ENCODE data around the gene HOXC10. TPM values are rescaled to one million over a fixed set of nuclear protein-coding genes. Genes with fewer than 3 reads are reported as not detected.

The HOXC10 gene
- total RNA-seq, 1 donor from 2014 or later: not detected

DNA sequence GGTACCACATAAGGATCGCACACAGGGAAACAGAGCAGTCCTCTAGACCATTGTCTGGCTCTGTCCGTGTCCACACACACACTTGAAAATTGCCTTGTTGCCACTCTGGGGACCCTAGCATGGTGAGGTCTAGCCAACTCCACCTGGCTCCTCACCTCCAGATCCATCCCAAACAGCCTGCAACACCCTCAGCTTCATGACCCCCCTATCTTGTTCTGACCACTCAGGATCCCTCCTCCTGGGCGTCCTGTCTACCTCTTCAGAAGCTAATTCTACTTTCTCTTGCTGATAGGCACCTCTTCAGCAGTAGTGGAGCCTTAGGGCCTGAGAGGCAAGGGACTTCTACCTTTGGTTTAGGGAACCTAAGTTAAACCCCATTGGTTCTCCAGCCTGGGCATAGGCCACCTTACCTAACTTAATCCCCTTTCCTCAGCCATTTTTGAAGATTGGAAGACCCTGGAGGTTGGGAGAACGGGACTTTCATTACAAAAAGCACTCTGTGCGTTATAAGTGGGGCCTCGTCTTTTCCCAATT is 47.2 kb downstream of the HOXC10 start:
- CTCF ChIA-PET: interaction anchor here (0.6 to 6.3 kb wide), 17 partner anchors 9 to 183 kb away, joined by 3 to 98 read pairs (median 7); partner anchors contain the start of genes HOXC4, HOXC8 and SMUG1
- POLR2A ChIA-PET: interaction anchor here (0.5 to 1.5 kb wide), 6 partner anchors 21 to 176 kb away, joined by 4 to 7 read pairs (median 5); partner anchors contain the start of genes HOXC4 and SMUG1
- peak overlapping the region; percentile 28 for H3K4me3 Mint-ChIP-seq

DNA sequence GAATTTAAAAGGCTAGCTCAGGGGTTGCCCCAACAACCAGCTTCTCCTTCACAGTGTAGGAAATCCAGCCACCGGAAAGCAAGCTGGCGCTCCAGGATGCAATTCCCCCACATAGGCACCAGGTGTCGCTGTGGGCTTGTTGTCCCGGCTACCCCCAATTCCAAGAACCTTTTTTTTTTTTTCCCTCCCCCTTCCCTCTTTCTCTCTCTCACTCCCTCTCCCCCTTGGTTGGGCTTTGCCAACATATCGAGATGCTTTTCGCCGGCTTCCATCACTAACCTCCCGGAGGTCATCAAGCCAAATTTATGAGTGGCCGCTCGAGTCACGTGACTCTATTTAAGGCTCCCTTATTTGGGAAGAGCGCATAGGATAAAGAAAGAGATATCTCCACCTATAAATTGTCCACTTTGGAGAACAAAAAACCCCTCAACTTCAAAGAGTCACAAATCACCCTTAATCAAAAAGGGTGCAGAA is 47.7 kb downstream of the HOXC10 start, which contains the start of gene HOXC5:
TSS of gene HOXC5 (plus strand) at position 424 of the 474 bp plus-strand sequence. CDS start 73 bp downstream, outside the sequence.
- peak; percentile 51 for DNase-seq
- peak within 1 kb of the TSS; percentile 24 for H3K27ac Mint-ChIP-seq
- ChIA-PET POLR2A (interaction anchor here (0.5 to 1.5 kb wide), 6 partner anchors 21 to 175 kb away, joined by 4 to 7 read pairs (median 5); partner anchors contain the start of genes HOXC4 and SMUG1), CTCF (interaction anchor here (0.6 to 6.3 kb wide), 19 partner anchors 8 to 182 kb away, joined by 3 to 98 read pairs (median 4); partner anchors contain the start of genes HOXC4, HOXC8 and SMUG1)
- H3K4me3 Mint-ChIP-seq: peak within 1 kb of the TSS; percentile 70
- H3K9me3 Mint-ChIP-seq: no peaks in the 10 kb centered on the region
- TF ChIP-seq, protein P1, sequence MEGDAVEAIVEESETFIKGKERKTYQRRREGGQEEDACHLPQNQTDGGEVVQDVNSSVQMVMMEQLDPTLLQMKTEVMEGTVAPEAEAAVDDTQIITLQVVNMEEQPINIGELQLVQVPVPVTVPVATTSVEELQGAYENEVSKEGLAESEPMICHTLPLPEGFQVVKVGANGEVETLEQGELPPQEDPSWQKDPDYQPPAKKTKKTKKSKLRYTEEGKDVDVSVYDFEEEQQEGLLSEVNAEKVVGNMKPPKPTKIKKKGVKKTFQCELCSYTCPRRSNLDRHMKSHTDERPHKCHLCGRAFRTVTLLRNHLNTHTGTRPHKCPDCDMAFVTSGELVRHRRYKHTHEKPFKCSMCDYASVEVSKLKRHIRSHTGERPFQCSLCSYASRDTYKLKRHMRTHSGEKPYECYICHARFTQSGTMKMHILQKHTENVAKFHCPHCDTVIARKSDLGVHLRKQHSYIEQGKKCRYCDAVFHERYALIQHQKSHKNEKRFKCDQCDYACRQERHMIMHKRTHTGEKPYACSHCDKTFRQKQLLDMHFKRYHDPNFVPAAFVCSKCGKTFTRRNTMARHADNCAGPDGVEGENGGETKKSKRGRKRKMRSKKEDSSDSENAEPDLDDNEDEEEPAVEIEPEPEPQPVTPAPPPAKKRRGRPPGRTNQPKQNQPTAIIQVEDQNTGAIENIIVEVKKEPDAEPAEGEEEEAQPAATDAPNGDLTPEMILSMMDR (IDR thresholded peaks at IDR 0.05): peak; percentile 66
- no peaks in the 10 kb centered on the region for H3K36me3 Mint-ChIP-seq (ENCODE audit: low read depth)
- peaks cover 30% of the 10 kb centered on the region for H3K4me1 Mint-ChIP-seq
- ATAC-seq (ENCODE audit: low read depth): peak; percentile 63
- peaks cover 57% of the 10 kb centered on the region for H3K27me3 Mint-ChIP-seq
- intact Hi-C loops (cut with micrococcal nuclease): loop anchor here (1.0 to 5.0 kb wide), 6 partner anchors 26 to 175 kb away; no protein-coding TSS in a partner anchor

More for the DNA sequence above, 47.2 kb downstream of the HOXC10 start:
- TF ChIP-seq, protein P1 (IDR thresholded peaks at IDR 0.05): no peak
- Mint-ChIP-seq H3K27me3 (peaks cover 57% of the 10 kb centered on the region), H3K9me3 (no peaks in the 10 kb centered on the region), H3K36me3 (ENCODE audit: low read depth) (no peaks in the 10 kb centered on the region), H3K4me1 (peaks cover 30% of the 10 kb centered on the region), H3K27ac (no peak overlapping the region)
- ATAC-seq (ENCODE audit: low read depth): no peak
- DNase-seq: no peak
- intact Hi-C loops (cut with micrococcal nuclease): loop anchor here (1.0 to 5.0 kb wide), 6 partner anchors 25 to 175 kb away; no protein-coding TSS in a partner anchor

DNA sequence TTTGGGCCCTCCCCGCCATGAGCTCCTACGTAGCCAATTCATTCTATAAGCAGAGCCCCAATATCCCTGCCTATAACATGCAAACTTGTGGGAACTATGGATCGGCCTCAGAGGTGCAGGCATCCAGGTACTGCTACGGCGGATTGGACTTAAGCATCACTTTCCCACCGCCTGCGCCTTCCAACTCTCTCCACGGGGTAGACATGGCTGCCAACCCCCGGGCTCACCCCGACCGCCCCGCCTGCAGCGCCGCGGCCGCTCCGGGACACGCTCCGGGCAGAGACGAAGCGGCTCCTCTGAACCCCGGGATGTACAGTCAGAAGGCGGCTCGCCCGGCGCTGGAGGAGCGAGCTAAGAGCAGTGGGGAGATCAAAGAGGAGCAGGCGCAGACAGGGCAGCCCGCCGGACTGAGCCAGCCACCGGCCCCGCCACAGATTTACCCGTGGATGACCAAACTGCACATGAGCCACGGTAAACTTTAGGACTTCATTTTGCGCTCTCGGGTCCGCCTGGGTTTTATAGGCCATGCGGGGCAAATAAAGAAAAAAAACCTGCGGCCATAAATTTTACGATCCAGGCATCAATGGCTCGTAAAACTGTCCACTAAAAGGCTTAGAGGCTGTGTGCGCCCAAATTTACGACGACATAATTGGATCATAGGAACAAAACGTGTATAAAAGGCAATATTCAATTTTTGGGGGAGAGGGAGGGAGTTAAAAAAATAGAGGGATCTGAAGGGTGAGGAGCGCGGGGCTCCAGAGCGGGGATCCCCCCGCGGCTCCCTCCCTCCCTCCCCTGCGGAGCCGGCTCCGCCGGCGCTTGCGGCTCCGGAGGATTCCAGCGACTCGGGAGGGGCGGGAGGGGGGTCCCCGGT is 48.4 kb downstream of the HOXC10 start:
- intact Hi-C loops (cut with micrococcal nuclease): loop anchor here (2.0 to 5.0 kb wide), 3 partner anchors 27 to 71 kb away; no protein-coding TSS in a partner anchor
- CTCF ChIA-PET: interaction anchor here (0.9 to 6.3 kb wide), 12 partner anchors 16 to 182 kb away, joined by 3 to 98 read pairs (median 8); partner anchors contain the start of genes HOXC4, HOXC8 and SMUG1
- no peak overlapping the region for H3K27ac Mint-ChIP-seq
- DNase-seq: no peak
- no peaks in the 10 kb centered on the region for H3K36me3 Mint-ChIP-seq (ENCODE audit: low read depth)
- no peak for ATAC-seq (ENCODE audit: low read depth)
- TF ChIP-seq, protein P1 (IDR thresholded peaks at IDR 0.05): no peak
- H3K4me1 Mint-ChIP-seq: peaks cover 30% of the 10 kb centered on the region
- peak overlapping the region; percentile 70 for H3K4me3 Mint-ChIP-seq
- no peaks in the 10 kb centered on the region for H3K9me3 Mint-ChIP-seq
- peaks cover 58% of the 10 kb centered on the region for H3K27me3 Mint-ChIP-seq
- POLR2A ChIA-PET: interaction anchor here (0.5 to 1.5 kb wide), 5 partner anchors 20 to 175 kb away, joined by 3 to 7 read pairs (median 4); partner anchors contain the start of genes HOXC4 and SMUG1

DNA sequence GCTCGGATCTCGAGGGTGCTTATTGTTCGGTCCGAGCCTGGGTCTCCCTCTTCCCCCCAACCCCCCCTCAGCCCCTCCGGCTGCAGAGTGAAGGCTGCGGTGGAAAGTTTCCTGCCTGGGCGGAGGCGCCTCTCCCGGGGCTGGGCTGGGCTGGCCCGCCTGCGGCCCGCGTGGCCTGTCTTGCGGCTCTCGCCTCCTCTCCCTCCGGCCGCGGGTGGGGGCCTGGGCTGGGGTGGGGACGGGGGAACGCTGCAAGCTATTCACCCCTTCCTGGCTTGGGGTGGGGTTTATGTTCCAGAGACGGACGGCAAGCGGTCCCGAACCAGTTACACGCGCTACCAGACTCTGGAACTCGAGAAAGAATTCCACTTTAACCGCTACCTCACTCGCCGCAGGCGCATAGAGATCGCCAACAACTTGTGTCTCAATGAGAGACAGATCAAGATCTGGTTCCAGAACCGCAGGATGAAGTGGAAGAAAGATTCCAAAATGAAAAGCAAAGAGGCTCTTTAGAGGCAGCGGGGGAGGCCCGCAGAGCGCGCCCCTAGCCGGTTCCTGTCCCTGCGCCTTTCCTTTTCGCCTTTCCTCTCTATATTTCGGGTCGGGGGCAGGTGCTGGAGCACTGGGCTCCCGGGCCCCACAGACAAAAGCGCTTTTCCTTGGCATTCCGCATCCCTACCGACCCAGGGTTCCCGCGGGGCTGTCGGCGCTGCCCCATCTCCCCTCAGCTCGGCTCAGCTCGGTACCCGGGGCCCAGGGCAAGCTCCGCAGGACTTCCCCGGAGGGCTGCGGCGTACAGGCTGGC is 49.2 kb downstream of the HOXC10 start:
- CTCF ChIA-PET: interaction anchor here (0.8 to 6.3 kb wide), 3 partner anchors 18 to 167 kb away, joined by 4 to 98 read pairs (median 6); partner anchors contain the start of gene SMUG1
- DNase-seq (no peak), ATAC-seq (ENCODE audit: low read depth) (no peak)
- no peaks in the 10 kb centered on the region for H3K36me3 Mint-ChIP-seq (ENCODE audit: low read depth)
- no peak overlapping the region for H3K27ac Mint-ChIP-seq
- TF ChIP-seq, protein P1 (IDR thresholded peaks at IDR 0.05): no peak
- POLR2A ChIA-PET: interaction anchor here (1.4 kb wide), 1 partner anchor 155 kb away, joined by 3 read pairs; the partner anchor contains the start of gene SMUG1
- peaks cover 27% of the 10 kb centered on the region for H3K4me1 Mint-ChIP-seq
- peak overlapping the region; percentile 71 for H3K4me3 Mint-ChIP-seq
- intact Hi-C loops (cut with micrococcal nuclease): loop anchor here (2.0 to 5.0 kb wide), 4 partner anchors 19 to 72 kb away; partner anchors contain the start of gene HOXC4
- H3K27me3 Mint-ChIP-seq: peaks cover 61% of the 10 kb centered on the region
- H3K9me3 Mint-ChIP-seq: no peaks in the 10 kb centered on the region
